ENCODE results near the gene GRIK3.

Gene GRIK3

DNA sequence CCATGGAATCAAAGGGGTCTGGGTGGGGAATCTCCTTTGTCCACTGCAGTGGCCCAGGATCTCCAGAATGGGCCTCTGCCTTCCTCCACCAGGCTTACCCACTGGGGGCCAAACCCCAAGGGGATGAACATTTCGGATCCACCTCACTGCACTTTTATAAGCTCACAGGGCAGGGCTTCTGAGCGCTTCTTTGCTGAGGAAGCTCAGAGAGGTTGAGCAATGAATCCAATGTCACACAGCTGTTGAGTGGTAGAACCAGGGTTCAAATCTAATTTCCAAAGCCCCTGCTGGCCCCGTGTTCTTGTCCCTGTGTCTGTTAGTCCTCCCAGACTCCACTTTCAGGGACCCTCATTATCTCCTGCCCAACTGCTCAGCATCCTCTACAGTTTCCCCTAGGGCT, 250.8 kb downstream of the GRIK3 start:
- Histone ChIP-seq H3K9ac (ENCODE audit: low read depth, low read length, poor library complexity, severe bottlenecking) (no peak overlapping the region), H3K9me2 (replicated peaks; ENCODE audit: low read depth, low read length) (no peaks in the 10 kb centered on the region), H2AFZ (ENCODE audit: low read length) (no peak overlapping the region), H3F3A (ENCODE audit: low read depth) (no peaks in the 10 kb centered on the region), H3K4me1 (ENCODE audit: insufficient read depth, low read length, poor library complexity, severe bottlenecking) (no peaks in the 10 kb centered on the region), H3K9me3 (ENCODE audit: insufficient read depth, low read depth, low read length) (no peaks in the 10 kb centered on the region), H4K20me1 (ENCODE audit: insufficient read depth, low read length, poor library complexity, severe bottlenecking) (no peaks in the 10 kb centered on the region), H3K79me2 (ENCODE audit: insufficient read depth, low read length) (no peaks in the 10 kb centered on the region), H3K36me3 (ENCODE audit: insufficient read depth, low read length) (no peaks in the 10 kb centered on the region), H3K27me3 (ENCODE audit: insufficient read depth, low read length, poor library complexity, severe bottlenecking) (no peaks in the 10 kb centered on the region), H3K4me3 (ENCODE audit: low read length, poor library complexity, severe bottlenecking) (no peak overlapping the region), H3K4me2 (ENCODE audit: low read depth, low read length, poor library complexity, severe bottlenecking) (no peak overlapping the region)
- no peak for TF ChIP-seq EZH2phosphoT487 (IDR thresholded peaks at IDR 0.05; ENCODE audit: borderline replicate concordance)
- TF ChIP-seq CTCF (conservative IDR thresholded peaks at IDR 0.05; ENCODE audit: low read length): no peak

DNA sequence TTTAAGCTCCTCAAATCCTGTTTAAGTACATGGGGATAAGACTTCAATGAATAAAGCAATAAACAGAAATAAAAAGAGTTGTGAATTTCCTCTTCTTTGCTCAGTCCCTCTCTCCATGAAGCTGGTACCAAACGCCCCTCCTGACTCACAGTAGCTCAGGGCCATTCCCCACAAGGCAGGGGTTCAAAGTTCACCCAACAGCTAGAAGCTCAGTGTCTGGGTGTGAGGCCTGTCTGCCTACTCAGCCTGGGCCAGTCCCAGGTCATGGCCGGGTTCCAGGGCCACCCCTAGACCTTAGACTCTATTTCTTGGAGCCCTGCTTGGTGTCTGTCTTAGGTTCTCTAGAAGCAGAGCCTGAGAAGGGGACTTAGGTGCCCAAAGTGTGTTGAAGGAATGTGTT, 251.5 kb downstream of the GRIK3 start:
- Histone ChIP-seq H2AFZ (ENCODE audit: low read length) (no peak overlapping the region), H3K4me3 (ENCODE audit: low read length, poor library complexity, severe bottlenecking) (no peak overlapping the region), H3K36me3 (ENCODE audit: insufficient read depth, low read length) (no peaks in the 10 kb centered on the region), H3K9me2 (replicated peaks; ENCODE audit: low read depth, low read length) (no peaks in the 10 kb centered on the region), H4K20me1 (ENCODE audit: insufficient read depth, low read length, poor library complexity, severe bottlenecking) (no peaks in the 10 kb centered on the region), H3K4me1 (ENCODE audit: insufficient read depth, low read length, poor library complexity, severe bottlenecking) (no peaks in the 10 kb centered on the region), H3K9ac (ENCODE audit: low read depth, low read length, poor library complexity, severe bottlenecking) (no peak overlapping the region), H3K9me3 (ENCODE audit: insufficient read depth, low read depth, low read length) (no peaks in the 10 kb centered on the region), H3F3A (ENCODE audit: low read depth) (no peaks in the 10 kb centered on the region), H3K27me3 (ENCODE audit: insufficient read depth, low read length, poor library complexity, severe bottlenecking) (no peaks in the 10 kb centered on the region), H3K79me2 (ENCODE audit: insufficient read depth, low read length) (no peaks in the 10 kb centered on the region), H3K4me2 (ENCODE audit: low read depth, low read length, poor library complexity, severe bottlenecking) (no peak overlapping the region)
- TF ChIP-seq EZH2phosphoT487 (IDR thresholded peaks at IDR 0.05; ENCODE audit: borderline replicate concordance): no peak

DNA sequence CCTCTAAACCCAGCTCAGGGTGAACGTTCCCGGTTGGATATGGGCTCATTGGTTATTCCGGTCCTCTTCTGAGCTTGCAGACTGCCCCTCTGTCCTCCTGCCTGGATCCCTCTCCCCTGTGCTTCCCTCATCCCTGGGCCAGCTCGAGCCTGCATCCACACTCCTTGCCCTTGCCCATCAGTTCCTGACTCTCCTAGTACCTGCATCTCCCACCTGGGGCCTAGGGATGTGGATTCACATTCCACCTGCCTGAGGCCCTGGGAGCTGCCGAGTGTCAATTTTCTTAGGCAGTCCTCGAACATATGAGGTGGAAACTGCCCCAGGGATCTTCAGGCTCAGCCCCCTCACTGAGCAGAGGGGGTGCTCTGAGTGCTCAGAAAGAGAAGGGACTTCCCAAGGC, 252.2 kb downstream of the GRIK3 start:
- no peaks in the 10 kb centered on the region for H3K36me3 ChIP-seq (ENCODE audit: insufficient read depth, low read length)
- H2AFZ ChIP-seq (ENCODE audit: low read length): no peak overlapping the region
- H3K4me1 ChIP-seq (ENCODE audit: insufficient read depth, low read length, poor library complexity, severe bottlenecking): no peaks in the 10 kb centered on the region
- H3K4me3 ChIP-seq (ENCODE audit: low read length, poor library complexity, severe bottlenecking): no peak overlapping the region
- no peaks in the 10 kb centered on the region for H3K9me2 ChIP-seq (replicated peaks; ENCODE audit: low read depth, low read length)
- H3F3A ChIP-seq (ENCODE audit: low read depth): no peaks in the 10 kb centered on the region
- H3K79me2 ChIP-seq (ENCODE audit: insufficient read depth, low read length): no peaks in the 10 kb centered on the region
- H3K9me3 ChIP-seq (ENCODE audit: insufficient read depth, low read depth, low read length): no peaks in the 10 kb centered on the region
- H4K20me1 ChIP-seq (ENCODE audit: insufficient read depth, low read length, poor library complexity, severe bottlenecking): no peaks in the 10 kb centered on the region
- no peaks in the 10 kb centered on the region for H3K27me3 ChIP-seq (ENCODE audit: insufficient read depth, low read length, poor library complexity, severe bottlenecking)
- no peak for TF ChIP-seq CTCF (conservative IDR thresholded peaks at IDR 0.05; ENCODE audit: low read length)
- no peak for TF ChIP-seq EZH2phosphoT487 (IDR thresholded peaks at IDR 0.05; ENCODE audit: borderline replicate concordance)
- no peak overlapping the region for H3K4me2 ChIP-seq (ENCODE audit: low read depth, low read length, poor library complexity, severe bottlenecking)
- H3K9ac ChIP-seq (ENCODE audit: low read depth, low read length, poor library complexity, severe bottlenecking): no peak overlapping the region

- H4K20me1 ChIP-seq (ENCODE audit: insufficient read depth, low read length, poor library complexity, severe bottlenecking): no peaks in the 10 kb centered on the region
- no peak overlapping the region for H3K9ac ChIP-seq (ENCODE audit: low read depth, low read length, poor library complexity, severe bottlenecking)
- H3K27me3 ChIP-seq (ENCODE audit: insufficient read depth, low read length, poor library complexity, severe bottlenecking): no peaks in the 10 kb centered on the region
- H3F3A ChIP-seq (ENCODE audit: low read depth): no peaks in the 10 kb centered on the region
- H3K79me2 ChIP-seq (ENCODE audit: insufficient read depth, low read length): no peaks in the 10 kb centered on the region
- H2AFZ ChIP-seq (ENCODE audit: low read length): no peak overlapping the region
- no peaks in the 10 kb centered on the region for H3K9me3 ChIP-seq (ENCODE audit: insufficient read depth, low read depth, low read length)
- no peak overlapping the region for H3K4me2 ChIP-seq (ENCODE audit: low read depth, low read length, poor library complexity, severe bottlenecking)
- no peaks in the 10 kb centered on the region for H3K4me1 ChIP-seq (ENCODE audit: insufficient read depth, low read length, poor library complexity, severe bottlenecking)
- H3K4me3 ChIP-seq (ENCODE audit: low read length, poor library complexity, severe bottlenecking): no peak overlapping the region
- no peaks in the 10 kb centered on the region for H3K9me2 ChIP-seq (replicated peaks; ENCODE audit: low read depth, low read length)
- H3K36me3 ChIP-seq (ENCODE audit: insufficient read depth, low read length): no peaks in the 10 kb centered on the region
- TF ChIP-seq CTCF (conservative IDR thresholded peaks at IDR 0.05; ENCODE audit: low read length): no peak
- TF ChIP-seq EZH2phosphoT487 (IDR thresholded peaks at IDR 0.05; ENCODE audit: borderline replicate concordance): no peak
Measured at GRCh38 chr1:36781098-36781497, 253.2 kb downstream of the GRIK3 start.

Data from Loucy (cell line).